Colonic mucosa (tissue), 4 donors: ENCODE measurements around the gene CRIP2. TPM values are rescaled to one million over a fixed set of nuclear protein-coding genes. Genes with fewer than 3 reads are reported as not detected.

ENCODE experiments used
- DNase-seq: peaks from one replicate; pipeline ENCODE4 v3.0.0-alpha.2; 2020
- H3K27ac ChIP-seq: fragments of 200-600 bp; one replicate; pipeline ENCODE4 v1.8.0; 2021
- H3K27me3 ChIP-seq: fragments of 200-600 bp; one replicate; pipeline ENCODE4 v1.8.0; 2021
- H3K36me3 ChIP-seq: fragments of 200-600 bp; one replicate; pipeline ENCODE4 v1.8.0; 2021
- H3K4me1 ChIP-seq: fragments of 200-600 bp; one replicate; pipeline ENCODE4 v1.8.0; 2021; ENCODE audit warnings: mild to moderate bottlenecking
- H3K4me3 ChIP-seq: fragments of 200-600 bp; one replicate; pipeline ENCODE4 v1.8.0; 2021
- H3K9ac ChIP-seq, 2 donors: one replicate each; pipeline ENCODE4 v1.7.0; 2013; ENCODE audit warnings: control low read depth in 2 of 2, low read depth in 2 of 2, low read length in 2 of 2
- H3K9me3 ChIP-seq: fragments of 200-600 bp; one replicate; pipeline ENCODE4 v1.8.0; 2021
- intact Hi-C: fragments of 100-400 bp; cut with DNase I; formaldehyde crosslinking; loops from one replicate; pipeline ENCODE4 v1.14.1; 2022
- total RNA-seq, 2 donors: library from RNA; stranded (reverse); fragmentation: NEBNext Ultra II Directional in 1 of 2; extraction: Animal tissue kit (Norgen Biotek cat#: 25700) in 1 of 2; gene quantifications; one replicate each; pipeline ENCODE4 v1.2.1, GENCODE V29; 2021
- TF ChIP-seq, protein P1 (sequence below): fragments of 200-600 bp; IDR thresholded peaks from one replicate; pipeline ENCODE4 v1.8.0; 2022; ENCODE audit warnings: antibody characterized with exemption, mild to moderate bottlenecking
- donor health status: healthy.
- donor health status: DM: no; HTN: no; CAD: no.
- donor health status: DM: no; HTN: no; CAD: no.

Gene CRIP2
- total RNA-seq, 2 donors from 2014 or later: 11.3 to 20.3 TPM

DNA sequence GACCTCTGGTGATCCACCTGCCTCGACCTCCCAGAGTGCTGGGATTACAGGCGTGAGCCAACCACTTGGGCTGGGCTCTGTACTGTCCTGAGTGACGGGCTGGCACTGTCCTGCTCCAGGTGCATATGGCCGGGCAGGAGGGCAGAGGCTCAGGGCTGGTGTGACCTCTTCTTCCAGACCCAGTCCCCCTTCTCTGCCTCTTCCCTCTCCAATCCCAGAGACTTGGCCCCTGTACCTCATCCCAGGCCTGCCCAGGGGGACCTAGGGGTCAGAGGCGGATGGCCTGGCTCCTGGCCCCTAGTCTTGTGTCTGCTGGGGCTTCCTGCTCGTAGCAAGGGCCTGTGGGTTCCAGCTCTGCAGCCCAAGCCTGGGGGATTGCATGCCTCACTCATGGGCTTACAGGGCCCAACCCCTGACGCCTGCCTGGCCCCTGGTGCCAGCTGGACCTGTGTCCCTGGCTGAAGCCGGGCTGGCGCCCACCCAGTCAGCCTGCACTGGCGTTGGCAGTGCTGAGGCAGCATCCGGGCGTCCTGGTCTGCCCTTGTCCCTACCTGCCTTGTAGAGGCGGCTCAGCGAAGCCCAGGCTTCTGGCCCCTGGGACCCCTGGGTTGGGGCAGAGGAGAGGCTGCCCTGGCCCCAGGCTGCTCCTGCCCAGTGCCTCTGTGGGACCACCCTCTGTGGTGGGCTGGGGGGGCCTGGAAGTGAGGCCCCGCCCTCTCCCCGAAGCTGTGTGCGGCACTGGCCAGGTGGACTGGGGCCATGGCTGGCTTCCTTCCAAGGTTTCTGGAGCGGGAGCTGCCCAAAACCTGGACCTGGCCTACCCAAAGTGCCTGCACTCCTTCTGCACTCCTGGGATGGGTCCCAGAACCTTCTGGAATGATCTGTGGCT, 20.7 kb downstream of the CRIP2 start:
- DNase-seq: no peak
- Histone ChIP-seq H3K9me3 (no peaks in the 10 kb centered on the region), H3K36me3 (no peaks in the 10 kb centered on the region), H3K4me1 (no peaks in the 10 kb centered on the region), H3K4me3 (no peak overlapping the region), H3K9ac (no peak overlapping the region), H3K27me3 (no peaks in the 10 kb centered on the region), H3K27ac (no peak overlapping the region)
- TF ChIP-seq, protein P1, sequence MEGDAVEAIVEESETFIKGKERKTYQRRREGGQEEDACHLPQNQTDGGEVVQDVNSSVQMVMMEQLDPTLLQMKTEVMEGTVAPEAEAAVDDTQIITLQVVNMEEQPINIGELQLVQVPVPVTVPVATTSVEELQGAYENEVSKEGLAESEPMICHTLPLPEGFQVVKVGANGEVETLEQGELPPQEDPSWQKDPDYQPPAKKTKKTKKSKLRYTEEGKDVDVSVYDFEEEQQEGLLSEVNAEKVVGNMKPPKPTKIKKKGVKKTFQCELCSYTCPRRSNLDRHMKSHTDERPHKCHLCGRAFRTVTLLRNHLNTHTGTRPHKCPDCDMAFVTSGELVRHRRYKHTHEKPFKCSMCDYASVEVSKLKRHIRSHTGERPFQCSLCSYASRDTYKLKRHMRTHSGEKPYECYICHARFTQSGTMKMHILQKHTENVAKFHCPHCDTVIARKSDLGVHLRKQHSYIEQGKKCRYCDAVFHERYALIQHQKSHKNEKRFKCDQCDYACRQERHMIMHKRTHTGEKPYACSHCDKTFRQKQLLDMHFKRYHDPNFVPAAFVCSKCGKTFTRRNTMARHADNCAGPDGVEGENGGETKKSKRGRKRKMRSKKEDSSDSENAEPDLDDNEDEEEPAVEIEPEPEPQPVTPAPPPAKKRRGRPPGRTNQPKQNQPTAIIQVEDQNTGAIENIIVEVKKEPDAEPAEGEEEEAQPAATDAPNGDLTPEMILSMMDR: no peak
- intact Hi-C loops: no loop called here

DNA sequence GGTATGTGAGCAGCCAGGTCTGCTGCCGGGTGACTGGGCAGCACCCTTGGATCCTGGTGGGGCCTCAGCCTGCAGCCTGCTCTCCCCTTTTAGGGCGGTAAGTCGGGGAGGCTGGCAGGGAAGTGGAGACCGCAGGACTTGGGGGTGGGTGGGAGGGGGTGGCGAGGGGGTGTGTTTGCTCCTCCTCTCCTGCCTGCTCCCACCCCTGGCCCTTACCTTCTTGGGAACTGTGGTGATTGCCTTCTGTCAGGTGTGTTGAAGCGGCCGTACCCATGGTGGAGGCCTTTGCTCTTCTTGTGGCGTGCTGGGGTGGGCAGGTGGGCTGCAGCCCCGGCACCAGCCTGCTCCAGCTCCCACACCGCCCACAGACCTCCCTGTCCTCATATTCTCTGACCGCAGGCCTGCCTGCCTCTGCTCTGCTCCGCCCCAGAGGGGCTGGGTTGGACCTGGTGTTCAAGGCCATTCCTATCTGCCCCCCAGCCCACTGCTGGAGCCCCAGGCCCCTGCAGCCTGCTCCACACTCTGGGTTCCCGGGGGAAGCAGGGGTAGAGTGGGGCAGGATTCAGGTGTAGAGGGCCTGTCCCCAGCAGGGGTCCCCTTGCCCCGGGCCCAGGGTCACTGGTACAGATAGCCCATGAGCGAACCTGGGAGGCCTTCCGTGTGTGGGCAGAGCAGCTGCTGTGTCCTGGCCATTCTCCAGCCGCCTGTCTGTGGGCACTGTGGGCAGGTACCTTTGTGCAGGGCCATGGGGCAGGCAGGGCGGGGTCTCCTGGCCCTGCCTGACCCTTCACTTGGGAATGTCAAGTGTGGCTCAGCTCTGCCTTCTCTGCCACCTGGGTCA, 21.6 kb downstream of the CRIP2 start:
- intact Hi-C loops: no loop called here
- DNase-seq: no peak
- Histone ChIP-seq H3K4me1 (no peaks in the 10 kb centered on the region), H3K36me3 (no peaks in the 10 kb centered on the region), H3K27ac (no peak overlapping the region), H3K4me3 (no peak overlapping the region), H3K9ac (no peak overlapping the region), H3K27me3 (no peaks in the 10 kb centered on the region), H3K9me3 (no peaks in the 10 kb centered on the region)
- TF ChIP-seq, protein P1: no peak

DNA sequence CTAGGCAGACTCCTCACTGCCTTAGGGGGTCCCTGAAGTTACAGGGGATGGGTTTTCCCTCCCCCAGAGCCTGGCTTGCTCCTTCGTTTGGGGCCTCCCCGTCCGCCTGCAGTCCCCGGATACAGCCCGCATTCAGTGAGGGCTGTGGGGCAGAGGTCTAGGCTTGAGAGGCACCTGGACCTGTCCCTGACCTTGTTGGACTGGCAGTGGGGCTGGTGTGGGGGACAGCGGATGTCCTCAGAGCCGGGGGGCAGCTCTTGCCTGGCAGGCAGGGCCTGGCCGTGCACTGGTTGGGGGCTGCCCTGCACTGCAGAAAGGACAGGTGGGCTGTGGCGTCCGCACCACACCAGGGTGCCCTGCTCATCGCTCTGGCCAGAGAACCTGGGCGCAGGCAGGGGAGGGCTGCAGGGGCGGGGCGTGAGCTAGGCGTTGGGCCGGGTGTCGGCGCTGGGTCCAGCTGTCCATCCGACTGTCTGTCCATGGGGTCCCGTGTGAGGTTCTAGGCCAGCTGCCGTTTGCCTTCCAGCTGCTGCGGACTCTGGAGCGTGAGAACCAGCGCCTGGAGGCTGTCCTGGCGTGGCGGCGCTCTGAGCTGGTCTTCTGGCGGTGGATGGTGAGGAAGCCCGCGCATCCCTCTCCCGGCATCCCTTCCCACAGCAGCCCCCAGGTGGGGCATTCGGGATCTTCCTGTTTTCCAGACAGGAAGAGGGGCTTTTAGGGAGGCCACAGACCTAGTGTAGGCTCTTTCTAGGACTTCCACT, 22.4 kb downstream of the CRIP2 start:
- Histone ChIP-seq H3K9ac (no peak overlapping the region), H3K4me3 (no peak overlapping the region), H3K36me3 (no peaks in the 10 kb centered on the region), H3K4me1 (no peaks in the 10 kb centered on the region), H3K27me3 (no peaks in the 10 kb centered on the region), H3K27ac (no peak overlapping the region), H3K9me3 (no peaks in the 10 kb centered on the region)
- intact Hi-C loops: no loop called here
- TF ChIP-seq, protein P1: no peak
- no peak for DNase-seq

DNA sequence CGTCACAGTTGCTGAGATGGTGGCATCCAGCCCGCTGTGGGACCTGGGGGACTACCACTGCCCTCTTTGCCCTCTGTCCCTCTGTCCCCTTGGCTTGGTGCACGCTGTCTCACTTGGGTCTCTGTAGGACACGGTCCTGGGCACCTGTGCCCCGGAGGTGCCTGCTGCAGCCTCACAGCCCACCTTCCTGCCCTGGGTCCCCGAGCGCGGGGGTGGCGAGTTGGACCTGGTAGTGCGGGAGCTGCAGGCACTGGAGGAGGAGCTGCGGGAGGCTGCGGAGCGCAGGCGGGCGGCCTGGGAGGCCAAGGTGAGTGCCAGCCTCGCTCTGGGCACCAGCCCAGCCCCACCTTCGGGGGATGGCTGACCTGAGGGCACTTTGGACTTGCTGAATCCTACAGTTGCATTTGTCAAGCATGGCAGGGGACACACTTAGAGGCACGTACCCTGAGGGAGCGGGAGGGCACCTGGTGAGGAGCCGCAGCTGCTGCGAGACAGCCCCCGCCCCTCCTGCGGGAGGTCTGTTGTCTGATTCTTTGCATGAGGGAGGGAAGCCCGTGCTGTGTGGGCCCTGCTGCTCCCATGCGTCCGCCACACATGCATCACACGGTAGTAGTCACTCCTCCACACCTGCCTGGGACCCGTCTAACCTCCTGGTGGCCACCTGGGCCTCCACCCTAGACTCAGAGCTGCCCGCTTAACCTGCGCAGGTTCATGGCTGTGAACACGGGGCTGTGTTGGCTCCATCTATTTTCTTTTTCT, 23.2 kb downstream of the CRIP2 start:
- no peaks in the 10 kb centered on the region for H3K36me3 ChIP-seq
- no peak overlapping the region for H3K9ac ChIP-seq
- intact Hi-C loops: no loop called here
- no peak overlapping the region for H3K27ac ChIP-seq
- no peak for DNase-seq
- H3K4me3 ChIP-seq: no peak overlapping the region
- H3K27me3 ChIP-seq: no peaks in the 10 kb centered on the region
- H3K4me1 ChIP-seq: no peaks in the 10 kb centered on the region
- H3K9me3 ChIP-seq: no peaks in the 10 kb centered on the region
- TF ChIP-seq, protein P1: no peak
